SU-DHL-6 (cell line): Measurements from ENCODE around the gene SLC30A10.

Source experiments
- H2AFZ ChIP-seq: fragments of 200-600 bp; sonication (generic); 2 replicates; pipeline ENCODE4 v1.6.1; 2014; ENCODE audit warnings: low read depth, mild to moderate bottlenecking, moderate library complexity, mixed read lengths, antibody characterized with exemption, low read length; ENCODE audit not compliant: severe bottlenecking
- H3F3A ChIP-seq: fragments of 200-600 bp; shearing (Covaris generic); 2 replicates; pipeline ENCODE4 v1.6.0; 2016; ENCODE audit warnings: antibody characterized with exemption, mild to moderate bottlenecking; ENCODE audit not compliant: insufficient read depth
- H3K27ac ChIP-seq: fragments of 200-600 bp; sonication (generic); 2 replicates; pipeline ENCODE4 v1.5.1; 2016; ENCODE audit warnings: low read depth, mild to moderate bottlenecking, low read length, moderate library complexity, mixed read lengths
- H3K27me3 ChIP-seq: fragments of 200-600 bp; sonication (generic), shearing (Covaris generic); 2 replicates; pipeline ENCODE4 v1.6.0; 2014; ENCODE audit warnings: mild to moderate bottlenecking, low read length
- H3K36me3 ChIP-seq: fragments of 200-600 bp; sonication (generic); 2 replicates; pipeline ENCODE4 v1.6.1; 2014; ENCODE audit warnings: mild to moderate bottlenecking, low read length, mixed read lengths
- H3K4me2 ChIP-seq: fragments of 300-600, 200-600 bp; shearing (Covaris generic), sonication (generic); 2 replicates; pipeline ENCODE4 v1.6.0; 2014; ENCODE audit warnings: low read length, low read depth, mild to moderate bottlenecking; ENCODE audit not compliant: poor library complexity, severe bottlenecking
- H3K4me3 ChIP-seq: fragments of 200-600 bp; sonication (generic); 2 replicates; pipeline ENCODE4 v1.5.1; 2014; ENCODE audit warnings: antibody characterized with exemption, low read length, mild to moderate bottlenecking, mixed read lengths; ENCODE audit not compliant: insufficient read depth, poor library complexity, severe bottlenecking
- H3K79me2 ChIP-seq: fragments of 200-600 bp; sonication (generic); 2 replicates; pipeline ENCODE4 v1.6.1; 2014; ENCODE audit warnings: mild to moderate bottlenecking, low read length, moderate library complexity; ENCODE audit not compliant: insufficient read depth
- H3K9ac ChIP-seq: fragments of 200-600 bp; sonication (generic); 2 replicates; pipeline ENCODE4 v1.7.0; 2014; ENCODE audit warnings: mild to moderate bottlenecking, low read length
- H3K9me2 ChIP-seq: fragments of 200-600 bp; sonication (generic); replicated peaks from 2 replicates; pipeline ENCODE4 v1.6.1; 2014; ENCODE audit warnings: low read length; ENCODE audit not compliant: insufficient read depth
- H3K9me3 ChIP-seq: fragments of 200-600 bp; sonication (generic); 2 replicates; pipeline ENCODE4 v1.6.1; 2014; ENCODE audit warnings: low read length, mixed read lengths; ENCODE audit not compliant: insufficient read depth
- H4K20me1 ChIP-seq: fragments of 200-600 bp; sonication (generic); 2 replicates; pipeline ENCODE4 v1.6.1; 2014; ENCODE audit warnings: low read depth, mild to moderate bottlenecking, antibody characterized with exemption, low read length, moderate library complexity, mixed read lengths
- EZH2phosphoT487 ChIP-seq: fragments of 200-600 bp; sonication (generic), shearing (Covaris generic); conservative IDR thresholded peaks from 2 replicates; pipeline ENCODE4 v1.6.1; 2018; ENCODE audit warnings: mild to moderate bottlenecking, antibody characterized with exemption, low read length, moderate library complexity, mixed read lengths
- TF ChIP-seq, protein P1 (sequence below): fragments of 200-600 bp; sonication (generic); IDR thresholded peaks from one replicate; pipeline ENCODE4 v1.5.1; 2017; ENCODE audit warnings: antibody characterized with exemption, mild to moderate bottlenecking, low read length, moderate library complexity; ENCODE audit not compliant: insufficient read depth, poor library complexity, severe bottlenecking

The SLC30A10 gene

DNA sequence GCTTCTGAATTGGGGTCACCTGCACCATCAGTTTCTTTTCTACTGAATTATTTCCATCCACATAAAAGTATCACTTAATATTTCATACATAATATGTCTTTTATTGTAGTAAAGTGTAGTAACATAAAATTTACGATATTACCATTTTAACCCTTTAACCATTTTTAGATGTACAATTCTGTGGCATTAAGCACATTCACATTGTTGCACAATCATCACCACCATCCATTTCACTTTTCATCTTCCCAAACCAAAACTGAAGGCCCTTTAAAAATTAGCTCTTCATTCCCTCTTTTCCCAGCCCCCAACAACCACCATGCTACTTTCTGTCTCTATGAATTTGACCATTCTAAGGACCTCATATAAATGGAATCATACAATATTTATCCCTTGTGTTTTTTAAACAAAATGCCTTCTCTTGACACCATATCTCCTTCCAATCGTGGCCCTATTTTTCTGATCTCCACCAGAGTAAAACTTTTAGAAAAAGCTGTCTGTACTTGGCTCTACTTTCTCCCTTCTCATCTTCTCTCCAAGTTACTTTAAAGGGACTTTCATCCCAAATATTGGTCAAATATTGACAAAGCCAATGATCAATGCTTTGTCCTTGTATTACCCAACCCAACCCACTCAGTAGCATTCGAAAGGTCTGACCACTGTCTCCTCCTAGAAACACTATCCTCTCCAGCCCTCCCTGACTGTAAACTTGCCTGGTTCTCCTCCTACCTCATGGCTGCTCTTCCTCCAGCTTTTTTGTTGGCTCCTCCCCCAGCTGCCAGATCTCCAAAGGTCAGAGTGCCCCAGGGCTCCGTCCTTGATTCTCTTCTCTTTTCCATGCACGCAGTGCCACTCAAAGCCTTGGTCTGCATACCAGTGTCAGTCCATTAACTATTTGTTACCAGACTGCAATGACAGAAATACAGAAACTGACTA, 44.7 kb downstream of the SLC30A10 start:
- no peaks in the 10 kb centered on the region for H3K9me2 ChIP-seq
- H2AFZ ChIP-seq = no peak overlapping the region
- H3K9me3 ChIP-seq = no peaks in the 10 kb centered on the region
- no peaks in the 10 kb centered on the region for H3F3A ChIP-seq
- H4K20me1 ChIP-seq = no peaks in the 10 kb centered on the region
- H3K4me3 ChIP-seq = no peak overlapping the region
- no peaks in the 10 kb centered on the region for H3K79me2 ChIP-seq
- no peak overlapping the region for H3K27ac ChIP-seq
- H3K36me3 ChIP-seq = no peaks in the 10 kb centered on the region
- no peak overlapping the region for H3K9ac ChIP-seq
- no peak overlapping the region for H3K4me2 ChIP-seq
- no peaks in the 10 kb centered on the region for H3K27me3 ChIP-seq
- no peak for TF ChIP-seq EZH2phosphoT487
- TF ChIP-seq, protein P1, sequence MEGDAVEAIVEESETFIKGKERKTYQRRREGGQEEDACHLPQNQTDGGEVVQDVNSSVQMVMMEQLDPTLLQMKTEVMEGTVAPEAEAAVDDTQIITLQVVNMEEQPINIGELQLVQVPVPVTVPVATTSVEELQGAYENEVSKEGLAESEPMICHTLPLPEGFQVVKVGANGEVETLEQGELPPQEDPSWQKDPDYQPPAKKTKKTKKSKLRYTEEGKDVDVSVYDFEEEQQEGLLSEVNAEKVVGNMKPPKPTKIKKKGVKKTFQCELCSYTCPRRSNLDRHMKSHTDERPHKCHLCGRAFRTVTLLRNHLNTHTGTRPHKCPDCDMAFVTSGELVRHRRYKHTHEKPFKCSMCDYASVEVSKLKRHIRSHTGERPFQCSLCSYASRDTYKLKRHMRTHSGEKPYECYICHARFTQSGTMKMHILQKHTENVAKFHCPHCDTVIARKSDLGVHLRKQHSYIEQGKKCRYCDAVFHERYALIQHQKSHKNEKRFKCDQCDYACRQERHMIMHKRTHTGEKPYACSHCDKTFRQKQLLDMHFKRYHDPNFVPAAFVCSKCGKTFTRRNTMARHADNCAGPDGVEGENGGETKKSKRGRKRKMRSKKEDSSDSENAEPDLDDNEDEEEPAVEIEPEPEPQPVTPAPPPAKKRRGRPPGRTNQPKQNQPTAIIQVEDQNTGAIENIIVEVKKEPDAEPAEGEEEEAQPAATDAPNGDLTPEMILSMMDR = no peak

DNA sequence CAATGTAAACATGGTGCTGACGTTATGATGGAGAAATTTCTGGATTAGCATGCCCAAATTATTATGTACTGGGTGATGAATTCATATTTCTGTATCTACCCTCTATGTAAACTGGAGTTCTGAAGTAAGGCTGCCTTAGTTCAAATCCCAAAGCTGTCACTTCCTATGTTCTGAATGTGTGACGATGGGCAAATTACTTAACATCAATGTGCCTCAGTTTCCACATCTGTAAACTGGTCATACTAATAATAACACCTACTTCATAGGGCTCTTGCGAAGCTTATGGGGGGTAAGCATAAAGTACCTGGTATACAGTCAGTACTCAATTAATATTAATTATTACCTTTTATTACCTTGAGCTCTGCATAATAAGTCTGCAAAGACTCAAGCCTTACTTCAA, 45.6 kb downstream of the SLC30A10 start:
- Histone ChIP-seq H3F3A (no peaks in the 10 kb centered on the region), H3K9me3 (no peaks in the 10 kb centered on the region), H3K79me2 (no peaks in the 10 kb centered on the region), H4K20me1 (no peaks in the 10 kb centered on the region), H3K4me3 (no peak overlapping the region), H3K27ac (no peak overlapping the region), H3K4me2 (no peak overlapping the region), H3K9me2 (no peaks in the 10 kb centered on the region), H3K27me3 (no peaks in the 10 kb centered on the region), H3K9ac (no peak overlapping the region), H2AFZ (no peak overlapping the region), H3K36me3 (no peaks in the 10 kb centered on the region)
- no peak for TF ChIP-seq EZH2phosphoT487
- TF ChIP-seq, protein P1 = no peak

DNA sequence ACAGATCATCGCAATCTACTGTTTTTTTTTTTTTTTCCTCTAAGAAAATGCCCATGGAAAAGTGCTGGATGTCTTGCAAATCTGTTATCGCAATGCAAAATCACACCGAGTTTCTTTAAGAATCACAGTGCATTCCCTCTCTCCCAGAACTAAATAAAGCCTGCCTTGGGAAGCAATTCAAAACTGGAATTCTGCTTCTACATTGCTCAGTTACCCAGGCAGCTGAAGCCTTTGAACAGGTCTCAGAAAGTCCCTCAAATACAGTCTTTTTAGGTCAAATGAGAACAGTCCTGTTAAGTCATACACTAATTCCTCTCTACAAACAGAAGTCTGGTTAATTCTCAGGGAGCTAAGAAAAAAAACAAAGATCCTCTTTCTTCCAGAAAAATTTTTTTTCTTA, 46.3 kb downstream of the SLC30A10 start:
- no peaks in the 10 kb centered on the region for H3K79me2 ChIP-seq
- H3F3A ChIP-seq = no peaks in the 10 kb centered on the region
- H2AFZ ChIP-seq = no peak overlapping the region
- H3K27ac ChIP-seq = no peak overlapping the region
- TF ChIP-seq EZH2phosphoT487 = no peak
- TF ChIP-seq, protein P1 = no peak
- H3K9ac ChIP-seq = no peak overlapping the region
- no peak overlapping the region for H3K4me2 ChIP-seq
- H3K9me3 ChIP-seq = no peaks in the 10 kb centered on the region
- H3K9me2 ChIP-seq = no peaks in the 10 kb centered on the region
- H3K27me3 ChIP-seq = 0 out of 2 replicates have a peak, but pooled peaks cover 2% of the 10 kb centered on the region
- no peaks in the 10 kb centered on the region for H3K36me3 ChIP-seq
- H4K20me1 ChIP-seq = no peaks in the 10 kb centered on the region
- no peak overlapping the region for H3K4me3 ChIP-seq
